ENCODE results near the gene PCNX2.

GRCh38 chr1:232966663-232967062 lies 328.9 kb downstream of the PCNX2 start:
- TF ChIP-seq CTCF (IDR thresholded peaks at IDR 0.05) (no peak), POLR2A (IDR thresholded peaks at IDR 0.05) (no peak)

All from lower leg skin (tissue), 3 donors.